Endothelial cell of umbilical vein (primary cell): ENCODE results near the gene CCL17.
"Not testable (repeated sequence)": the region's sequence is repeated elsewhere in the genome, so short reads cannot be mapped to it uniquely, and the experiment has no call there.

Experiments used
- EZH2 ChIP-seq: IDR thresholded peaks from 2 replicates; pipeline ENCODE4 v1.6.1; 2012; ENCODE audit warnings: borderline replicate concordance, low read depth, mild to moderate bottlenecking, moderate library complexity, low read length, inconsistent platforms; ENCODE audit not compliant: severe bottlenecking
- POLR2A ChIP-seq: IDR thresholded peaks from 2 replicates; pipeline ENCODE4 v1.6.1; 2012; ENCODE audit warnings: low read depth, mild to moderate bottlenecking, control low read depth, low read length
- TF ChIP-seq, protein P1 (sequence below), 2 donors: IDR thresholded peaks; 1 replicate in 1 of 2; 2 replicates in 1 of 2; pipeline ENCODE4 v1.5.1; 2011; ENCODE audit warnings: low read length in 2 of 2, mild to moderate bottlenecking in 2 of 2, moderate library complexity in 2 of 2, control low read depth in 1 of 2, inconsistent platforms in 1 of 2, low read depth in 1 of 2; ENCODE audit not compliant: insufficient read depth in 1 of 2; ENCODE audit errors: extremely low read depth in 1 of 2

DNA sequence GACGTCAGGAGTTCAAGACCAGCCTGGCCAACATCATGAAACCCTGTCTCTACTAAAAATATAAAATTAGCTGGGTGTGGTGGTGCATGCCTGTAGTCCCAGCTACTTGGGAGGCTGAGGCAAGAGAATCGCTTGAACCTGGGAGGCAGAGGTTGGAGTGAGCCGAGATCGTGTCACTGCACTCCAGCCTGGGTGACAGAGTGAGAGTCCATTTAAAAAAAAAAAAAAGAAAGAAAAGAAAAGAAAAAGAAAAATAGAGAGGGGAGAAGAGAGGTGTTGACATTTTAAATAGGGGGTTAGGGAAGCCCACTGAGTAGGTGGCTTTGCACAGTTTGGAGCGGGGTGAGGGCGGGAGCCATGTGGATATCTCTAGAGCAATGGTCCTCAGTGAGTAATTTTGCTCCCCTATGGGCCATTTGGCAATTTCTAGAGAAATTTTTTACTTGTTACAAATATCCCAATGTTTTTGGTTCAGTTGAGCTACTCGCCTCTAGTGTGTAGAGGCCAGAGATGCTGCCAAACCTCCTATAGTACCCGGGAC lies 29.6 kb upstream of the CCL17 start:
- TF ChIP-seq, protein P1, sequence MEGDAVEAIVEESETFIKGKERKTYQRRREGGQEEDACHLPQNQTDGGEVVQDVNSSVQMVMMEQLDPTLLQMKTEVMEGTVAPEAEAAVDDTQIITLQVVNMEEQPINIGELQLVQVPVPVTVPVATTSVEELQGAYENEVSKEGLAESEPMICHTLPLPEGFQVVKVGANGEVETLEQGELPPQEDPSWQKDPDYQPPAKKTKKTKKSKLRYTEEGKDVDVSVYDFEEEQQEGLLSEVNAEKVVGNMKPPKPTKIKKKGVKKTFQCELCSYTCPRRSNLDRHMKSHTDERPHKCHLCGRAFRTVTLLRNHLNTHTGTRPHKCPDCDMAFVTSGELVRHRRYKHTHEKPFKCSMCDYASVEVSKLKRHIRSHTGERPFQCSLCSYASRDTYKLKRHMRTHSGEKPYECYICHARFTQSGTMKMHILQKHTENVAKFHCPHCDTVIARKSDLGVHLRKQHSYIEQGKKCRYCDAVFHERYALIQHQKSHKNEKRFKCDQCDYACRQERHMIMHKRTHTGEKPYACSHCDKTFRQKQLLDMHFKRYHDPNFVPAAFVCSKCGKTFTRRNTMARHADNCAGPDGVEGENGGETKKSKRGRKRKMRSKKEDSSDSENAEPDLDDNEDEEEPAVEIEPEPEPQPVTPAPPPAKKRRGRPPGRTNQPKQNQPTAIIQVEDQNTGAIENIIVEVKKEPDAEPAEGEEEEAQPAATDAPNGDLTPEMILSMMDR (IDR thresholded peaks at IDR 0.05; ENCODE audit: extremely low read depth in 1 of 2, insufficient read depth in 1 of 2, low read depth in 1 of 2, low read length in 2 of 2) = not testable (repeated sequence)
- TF ChIP-seq POLR2A, EZH2: not testable (repeated sequence)
